HFFc6 (cell line): Measurements from ENCODE around the gene CYB561D2. TPM values are rescaled to one million over a fixed set of nuclear protein-coding genes. Genes with fewer than 3 reads are reported as not detected.

Experiments used
- DNase-seq: peaks from one replicate; pipeline ENCODE4 v3.0.0-alpha.2; 2018
- H3K27ac Mint-ChIP-seq: 2 replicates; pipeline ENCODE4 v1.8.0; 2020; ENCODE audit warnings: mild to moderate bottlenecking, mixed read lengths
- H3K27me3 Mint-ChIP-seq: 2 replicates; pipeline ENCODE4 v1.8.0; 2021; ENCODE audit warnings: mild to moderate bottlenecking, moderate library complexity, mixed read lengths; ENCODE audit not compliant: insufficient read depth
- H3K36me3 Mint-ChIP-seq: 2 replicates; pipeline ENCODE4 v1.8.0; 2021; ENCODE audit warnings: low read depth, mixed read lengths
- H3K4me1 Mint-ChIP-seq: 2 replicates; pipeline ENCODE4 v1.8.0; 2020; ENCODE audit warnings: low read depth, mixed read lengths
- H3K4me3 Mint-ChIP-seq: 2 replicates; pipeline ENCODE4 v1.8.0; 2020; ENCODE audit warnings: mild to moderate bottlenecking, moderate library complexity, mixed read lengths
- H3K9me3 Mint-ChIP-seq: 2 replicates; pipeline ENCODE4 v1.8.0; 2020; ENCODE audit warnings: mild to moderate bottlenecking, mixed read lengths
- total RNA-seq, 6 experiments: library from RNA; stranded (reverse); fragmentation: NEBNext Ultra II Directional; extraction: Animal tissue kit (Norgen Biotek cat#: 25700); gene quantifications; 2 replicates in 1 of 6; 3 replicates in 5 of 6; pipeline ENCODE4 v1.2.3, GENCODE V29; 2021
- TF ChIP-seq, protein P1 (sequence below): fragments of 200-600 bp; sonication (generic); IDR thresholded peaks from 2 replicates; pipeline ENCODE4 v1.5.0; 2021; ENCODE audit warnings: antibody characterized with exemption, mild to moderate bottlenecking

The CYB561D2 gene
- total RNA-seq, 6 experiments from 2014 or later: 20.5 to 25.2 (median 24.0) TPM

DNA sequence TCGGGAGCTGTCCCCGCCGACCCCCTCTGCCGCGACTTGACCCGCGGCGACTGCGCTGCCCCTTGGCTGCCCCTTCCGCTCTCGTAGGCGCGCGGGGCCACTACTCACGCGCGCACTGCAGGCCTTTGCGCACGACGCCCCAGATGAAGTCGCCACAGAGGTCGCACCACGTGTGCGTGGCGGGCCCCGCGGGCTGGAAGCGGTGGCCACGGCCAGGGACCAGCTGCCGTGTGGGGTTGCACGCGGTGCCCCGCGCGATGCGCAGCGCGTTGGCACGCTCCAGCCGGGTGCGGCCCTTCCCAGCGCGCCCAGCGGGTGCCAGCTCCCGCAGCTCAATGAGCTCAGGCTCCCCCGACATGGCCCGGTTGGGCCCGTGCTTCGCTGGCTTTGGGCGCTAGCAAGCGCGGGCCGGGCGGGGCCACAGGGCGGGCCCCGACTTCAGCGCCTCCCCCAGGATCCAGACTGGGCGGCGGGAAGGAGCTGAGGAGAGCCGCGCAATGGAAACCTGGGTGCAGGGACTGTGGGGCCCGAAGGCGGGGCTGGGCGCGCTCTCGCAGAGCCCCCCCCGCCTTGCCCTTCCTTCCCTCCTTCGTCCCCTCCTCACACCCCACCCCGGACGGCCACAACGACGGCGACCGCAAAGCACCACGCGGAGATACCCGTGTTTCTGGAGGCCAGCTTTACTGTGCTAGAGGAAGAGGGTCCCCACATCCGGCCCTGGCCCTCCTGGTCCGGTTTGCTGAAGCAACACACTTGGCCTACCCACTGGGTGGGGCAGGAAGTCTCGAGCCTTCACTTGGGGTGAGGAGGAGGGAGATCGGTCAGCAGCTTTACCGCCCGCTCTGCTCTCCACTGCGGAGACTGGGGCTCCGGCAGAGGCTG lies 10.0 kb upstream of the CYB561D2 start, which contains the start of gene RASSF1:
RASSF1 (minus strand) TSS at position 389 of the 882 bp plus-strand sequence; CDS start at position 358, 31 bp downstream.
- Mint-ChIP-seq H3K27me3 (peaks cover 4% of the 10 kb centered on the region), H3K9me3 (no peaks in the 10 kb centered on the region), H3K4me3 (peak within 1 kb of the TSS; percentile 96), H3K36me3 (peaks cover 23% of the 10 kb centered on the region), H3K27ac (peak within 1 kb of the TSS; percentile 95), H3K4me1 (peaks cover 35% of the 10 kb centered on the region)
- DNase-seq: peak; percentile 48
- TF ChIP-seq, protein P1, sequence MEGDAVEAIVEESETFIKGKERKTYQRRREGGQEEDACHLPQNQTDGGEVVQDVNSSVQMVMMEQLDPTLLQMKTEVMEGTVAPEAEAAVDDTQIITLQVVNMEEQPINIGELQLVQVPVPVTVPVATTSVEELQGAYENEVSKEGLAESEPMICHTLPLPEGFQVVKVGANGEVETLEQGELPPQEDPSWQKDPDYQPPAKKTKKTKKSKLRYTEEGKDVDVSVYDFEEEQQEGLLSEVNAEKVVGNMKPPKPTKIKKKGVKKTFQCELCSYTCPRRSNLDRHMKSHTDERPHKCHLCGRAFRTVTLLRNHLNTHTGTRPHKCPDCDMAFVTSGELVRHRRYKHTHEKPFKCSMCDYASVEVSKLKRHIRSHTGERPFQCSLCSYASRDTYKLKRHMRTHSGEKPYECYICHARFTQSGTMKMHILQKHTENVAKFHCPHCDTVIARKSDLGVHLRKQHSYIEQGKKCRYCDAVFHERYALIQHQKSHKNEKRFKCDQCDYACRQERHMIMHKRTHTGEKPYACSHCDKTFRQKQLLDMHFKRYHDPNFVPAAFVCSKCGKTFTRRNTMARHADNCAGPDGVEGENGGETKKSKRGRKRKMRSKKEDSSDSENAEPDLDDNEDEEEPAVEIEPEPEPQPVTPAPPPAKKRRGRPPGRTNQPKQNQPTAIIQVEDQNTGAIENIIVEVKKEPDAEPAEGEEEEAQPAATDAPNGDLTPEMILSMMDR: no peak; the same call in 1 of the 2 replicates

DNA sequence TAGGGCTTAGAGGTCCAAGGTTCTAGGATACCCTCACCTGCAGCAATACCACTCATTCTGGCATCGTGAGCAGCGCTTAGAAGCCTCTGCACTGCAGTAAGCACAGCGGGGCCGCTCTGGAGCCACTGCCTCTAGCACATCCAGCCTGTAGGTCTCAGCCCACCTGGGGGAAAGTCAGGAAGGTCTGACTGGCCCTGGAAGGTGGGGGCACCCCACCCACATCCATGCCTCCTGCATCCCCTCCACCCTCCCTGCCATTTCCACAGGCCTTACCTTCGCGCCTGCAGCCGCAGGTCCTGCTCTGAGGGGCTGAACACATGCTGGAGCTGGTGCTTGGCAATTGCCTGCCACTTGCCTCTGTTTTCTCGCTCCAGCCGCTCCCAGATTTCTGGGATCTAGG lies 9.1 kb upstream of the CYB561D2 start:
- Mint-ChIP-seq H3K27me3 (peaks cover 5% of the 10 kb centered on the region), H3K4me3 (peak overlapping the region; percentile 96), H3K4me1 (peaks cover 35% of the 10 kb centered on the region), H3K27ac (no peak overlapping the region), H3K36me3 (peaks cover 18% of the 10 kb centered on the region), H3K9me3 (no peaks in the 10 kb centered on the region)
- TF ChIP-seq, protein P1: no peak
- DNase-seq: no peak

DNA sequence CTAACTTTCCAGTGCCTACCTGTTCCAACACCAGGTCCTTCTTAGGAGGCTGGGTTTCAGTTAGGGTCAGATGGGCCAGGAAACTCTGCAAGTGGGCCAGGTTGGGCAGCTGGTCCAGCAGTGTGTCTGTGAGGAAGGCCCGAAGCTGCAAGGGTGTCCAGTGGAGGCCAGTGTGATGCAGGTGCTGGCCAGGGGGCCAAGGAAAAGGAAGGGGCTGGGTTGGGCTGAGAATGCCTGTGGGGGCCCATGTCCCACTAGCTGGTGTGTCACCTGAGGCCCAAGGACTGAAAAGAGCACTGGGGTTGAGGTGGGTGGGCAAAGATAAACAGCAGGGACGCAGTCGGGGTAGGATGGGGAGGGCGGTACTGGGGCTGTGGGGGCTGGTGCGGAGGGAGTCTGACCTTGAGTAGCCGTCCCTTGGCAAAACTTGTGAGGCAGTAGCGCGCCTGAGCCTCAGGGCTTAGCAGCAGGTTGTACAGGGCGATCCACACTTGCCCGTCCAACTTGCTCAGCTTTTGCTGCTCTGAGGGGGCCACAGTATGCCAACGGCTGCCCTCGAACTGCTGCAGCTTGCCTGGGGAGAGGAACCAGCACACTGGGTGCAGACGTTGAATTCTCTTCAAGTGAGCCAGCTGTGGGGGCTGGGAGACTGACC lies 8.5 kb upstream of the CYB561D2 start:
- Mint-ChIP-seq H3K27me3 (peaks cover 6% of the 10 kb centered on the region), H3K4me1 (peaks cover 37% of the 10 kb centered on the region), H3K4me3 (peak overlapping the region; percentile 96; the same call in 1 of the 2 replicates), H3K9me3 (no peaks in the 10 kb centered on the region), H3K36me3 (peaks cover 16% of the 10 kb centered on the region), H3K27ac (no peak overlapping the region)
- TF ChIP-seq, protein P1: no peak
- no peak for DNase-seq

DNA sequence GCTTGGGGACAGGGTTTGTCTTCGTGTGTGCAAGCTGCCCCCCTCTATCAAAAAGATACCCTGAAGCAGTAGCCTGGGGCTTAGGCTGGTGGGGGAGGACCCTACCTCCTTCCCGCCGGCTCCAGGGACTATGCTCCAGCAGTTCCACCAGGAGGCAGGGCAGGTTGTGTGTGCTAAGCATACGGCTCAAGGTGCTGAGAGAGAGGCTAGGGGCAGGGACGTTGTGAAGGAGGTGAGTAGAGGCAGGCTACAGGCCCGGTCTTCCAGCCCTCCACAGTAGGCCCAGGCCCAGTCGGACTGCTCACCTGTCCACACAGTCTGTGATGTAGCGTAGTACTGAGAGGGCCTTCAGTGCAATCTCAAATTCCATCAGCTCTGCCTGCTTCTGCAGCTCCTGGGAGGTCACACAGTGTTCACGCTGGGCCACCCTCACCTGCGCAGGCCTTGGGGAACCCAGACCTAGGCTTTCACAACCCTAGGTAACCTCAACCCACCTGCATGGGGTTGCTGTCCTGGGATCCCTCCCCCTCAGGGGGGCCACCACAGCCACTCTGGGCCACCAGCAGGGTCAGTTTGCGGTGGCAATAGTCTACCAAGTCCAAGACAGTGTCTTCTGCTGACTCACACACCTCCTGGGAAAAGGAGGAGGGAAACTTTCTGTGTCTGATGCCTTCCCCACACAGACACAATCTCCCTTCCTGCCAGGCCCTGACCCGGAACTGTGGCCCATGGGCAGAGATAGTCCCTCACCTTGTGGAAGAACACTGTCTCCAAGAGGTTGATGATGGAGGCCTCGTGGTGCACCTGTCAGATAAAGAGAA lies 7.6 kb upstream of the CYB561D2 start:
- no peak overlapping the region for H3K4me3 Mint-ChIP-seq
- DNase-seq: no peak
- H3K27ac Mint-ChIP-seq: no peak overlapping the region
- H3K27me3 Mint-ChIP-seq: peaks cover 6% of the 10 kb centered on the region
- TF ChIP-seq, protein P1: peak; percentile 27; the same call in 1 of the 2 replicates
- peaks cover 16% of the 10 kb centered on the region for H3K36me3 Mint-ChIP-seq
- H3K9me3 Mint-ChIP-seq: no peaks in the 10 kb centered on the region
- H3K4me1 Mint-ChIP-seq: peaks cover 41% of the 10 kb centered on the region

DNA sequence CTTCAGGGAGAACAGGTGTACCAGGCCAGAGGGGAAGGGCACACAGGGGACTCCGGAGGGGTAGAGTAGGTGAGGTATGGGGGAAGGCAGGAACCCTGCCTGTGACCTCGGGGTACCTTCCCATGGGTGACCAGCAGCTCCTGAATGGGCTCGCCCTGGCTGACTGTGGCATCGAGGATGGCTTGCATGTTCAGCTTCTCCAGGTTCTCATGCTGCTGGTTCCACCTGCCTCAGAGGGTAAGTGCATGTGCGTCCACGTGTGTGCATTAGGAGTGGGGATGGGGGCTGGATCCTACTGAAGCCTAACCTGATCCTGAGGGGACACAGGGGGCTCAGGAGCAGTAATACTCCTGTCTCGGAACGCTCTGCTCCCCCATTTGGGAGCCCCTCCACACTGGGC lies 5.7 kb upstream of the CYB561D2 start:
- no peak for DNase-seq
- peaks cover 25% of the 10 kb centered on the region for H3K4me1 Mint-ChIP-seq
- TF ChIP-seq, protein P1: no peak
- H3K27ac Mint-ChIP-seq: no peak overlapping the region
- H3K36me3 Mint-ChIP-seq: peaks cover 1% of the 10 kb centered on the region; the same call in 1 of the 2 replicates
- no peaks in the 10 kb centered on the region for H3K9me3 Mint-ChIP-seq
- H3K27me3 Mint-ChIP-seq: peaks cover 4% of the 10 kb centered on the region
- peak overlapping the region; percentile 82; the same call in 1 of the 2 replicates for H3K4me3 Mint-ChIP-seq
